HepG2 (cell line): ENCODE measurements around the gene CNPPD1. TPM values are rescaled to one million over a fixed set of nuclear protein-coding genes. Genes with fewer than 3 reads are reported as not detected.
A peak's percentile ranks its signal among the peaks of the same experiment; 100 is the strongest.

Source experiments
- CEBPG ChIP-seq: IDR thresholded peaks from 2 replicates; pipeline ENCODE4 v1.6.1; 2016
- FOXA3 ChIP-seq: IDR thresholded peaks from 2 replicates; pipeline ENCODE4 v1.6.1; 2016; ENCODE audit warnings: missing genetic modification reagents, missing compliant biosample characterization
- GATAD2A ChIP-seq: IDR thresholded peaks from 2 replicates; pipeline ENCODE4 v1.6.1; 2016
- MEIS1 ChIP-seq: sonication (generic); formaldehyde crosslinking; IDR thresholded peaks from 2 replicates; pipeline ENCODE4 v1.9.0; 2021; ENCODE audit warnings: mild to moderate bottlenecking, missing genetic modification reagents, moderate library complexity, borderline replicate concordance
- MXD4 ChIP-seq: IDR thresholded peaks from 2 replicates; pipeline ENCODE4 v1.6.1; 2016; ENCODE audit warnings: mild to moderate bottlenecking, missing biosample characterization, missing genetic modification reagents
- NR2F6 ChIP-seq, 2 experiments: IDR thresholded peaks; 2 replicates each; pipeline ENCODE4 v1.6.1; 2016; ENCODE audit warnings: antibody characterized with exemption in 1 of 2, mild to moderate bottlenecking in 1 of 2
- SRY ChIP-seq: sonication (generic); formaldehyde crosslinking; IDR thresholded peaks from 2 replicates; pipeline ENCODE4 v1.8.0; 2022; ENCODE audit warnings: mild to moderate bottlenecking, missing genetic modification reagents
- TARDBP ChIP-seq: sonication (generic); formaldehyde crosslinking; IDR thresholded peaks from 2 replicates; pipeline ENCODE4 v1.8.0; 2022; ENCODE audit warnings: mild to moderate bottlenecking, missing genetic modification reagents
- ZNF136 ChIP-seq: sonication (generic); formaldehyde crosslinking; IDR thresholded peaks from 2 replicates; pipeline ENCODE4 v1.8.1; 2022; ENCODE audit warnings: low read depth, mild to moderate bottlenecking, moderate library complexity, missing genetic modification reagents
- ZNF672 ChIP-seq: sonication (generic); formaldehyde crosslinking; IDR thresholded peaks from 2 replicates; pipeline ENCODE4 v1.8.1; 2022; ENCODE audit warnings: missing genetic modification reagents
- polyA plus RNA-seq, 8 experiments: library from polyadenylated mRNA; depleted of rRNA in 3 of 8; stranded (reverse) in 7 of 8; unstranded in 1 of 8; fragments of >200 nt; fragmentation: Illumina TruSeq in 4 of 8; extraction: Trizol in 4 of 8; gene quantifications; 2 replicates each; pipeline versions ENCODE4 v1.2.1 to v1.2.3, GENCODE V29; 2011 to 2016; ENCODE audit warnings: low read depth in 4 of 8, missing spikeins in 1 of 8, mixed read lengths in 1 of 8; ENCODE audit not compliant: insufficient read depth in 1 of 8
- total RNA-seq, 5 experiments: library from RNA; depleted of rRNA; stranded (reverse); fragments of >200 nt; fragmentation: Illumina TruSeq; extraction: Trizol; gene quantifications; 2 replicates each; pipeline ENCODE4 v1.2.3, GENCODE V29; 2016; ENCODE audit warnings: low read depth in 1 of 5
- TF ChIP-seq, protein P1 (sequence below): sonication (generic); formaldehyde crosslinking; IDR thresholded peaks from 2 replicates; pipeline ENCODE4 v1.5.1; 2020; ENCODE audit warnings: mild to moderate bottlenecking, missing genetic modification reagents, borderline replicate concordance
- TF ChIP-seq, protein P2 (sequence below): sonication (generic); formaldehyde crosslinking; IDR thresholded peaks from 2 replicates; pipeline ENCODE4 v1.4.0; 2020; ENCODE audit warnings: missing genetic modification reagents
- TF ChIP-seq, protein P3 (sequence below): IDR thresholded peaks from 2 replicates; pipeline ENCODE4 v1.4.0; 2020; ENCODE audit warnings: mild to moderate bottlenecking, missing genetic modification reagents
- TF ChIP-seq, protein P4 (sequence below): sonication (generic); formaldehyde crosslinking; IDR thresholded peaks from 2 replicates; pipeline ENCODE4 v1.4.0; 2020; ENCODE audit warnings: mild to moderate bottlenecking, missing genetic modification reagents, borderline replicate concordance

Gene CNPPD1
- total and polyA plus RNA-seq, 2 of the 13 experiments (the other 11 are each of a cell fraction or from before 2014, with no cell fraction given): 35.5 to 49.4 TPM

DNA sequence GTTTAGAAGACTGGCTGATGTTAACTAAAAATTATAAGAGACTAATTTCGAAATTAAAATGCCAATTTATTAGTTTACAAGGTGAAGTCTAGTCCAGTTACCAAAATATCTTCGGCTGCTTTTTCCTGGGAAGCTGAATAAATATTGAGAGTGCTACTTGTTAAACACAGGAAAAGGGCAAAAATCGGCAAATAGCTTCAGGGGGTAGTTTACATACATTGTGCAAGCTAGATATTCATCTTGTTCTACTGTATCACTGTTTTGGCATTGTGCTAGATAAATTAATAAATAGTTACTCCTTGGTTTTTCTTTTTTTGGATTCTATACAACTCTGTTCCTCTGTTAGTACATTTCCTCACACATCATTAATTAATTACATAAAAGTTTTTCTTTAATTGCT is 45.4 kb downstream of the CNPPD1 start (continued):
- TF ChIP-seq, protein P1, sequence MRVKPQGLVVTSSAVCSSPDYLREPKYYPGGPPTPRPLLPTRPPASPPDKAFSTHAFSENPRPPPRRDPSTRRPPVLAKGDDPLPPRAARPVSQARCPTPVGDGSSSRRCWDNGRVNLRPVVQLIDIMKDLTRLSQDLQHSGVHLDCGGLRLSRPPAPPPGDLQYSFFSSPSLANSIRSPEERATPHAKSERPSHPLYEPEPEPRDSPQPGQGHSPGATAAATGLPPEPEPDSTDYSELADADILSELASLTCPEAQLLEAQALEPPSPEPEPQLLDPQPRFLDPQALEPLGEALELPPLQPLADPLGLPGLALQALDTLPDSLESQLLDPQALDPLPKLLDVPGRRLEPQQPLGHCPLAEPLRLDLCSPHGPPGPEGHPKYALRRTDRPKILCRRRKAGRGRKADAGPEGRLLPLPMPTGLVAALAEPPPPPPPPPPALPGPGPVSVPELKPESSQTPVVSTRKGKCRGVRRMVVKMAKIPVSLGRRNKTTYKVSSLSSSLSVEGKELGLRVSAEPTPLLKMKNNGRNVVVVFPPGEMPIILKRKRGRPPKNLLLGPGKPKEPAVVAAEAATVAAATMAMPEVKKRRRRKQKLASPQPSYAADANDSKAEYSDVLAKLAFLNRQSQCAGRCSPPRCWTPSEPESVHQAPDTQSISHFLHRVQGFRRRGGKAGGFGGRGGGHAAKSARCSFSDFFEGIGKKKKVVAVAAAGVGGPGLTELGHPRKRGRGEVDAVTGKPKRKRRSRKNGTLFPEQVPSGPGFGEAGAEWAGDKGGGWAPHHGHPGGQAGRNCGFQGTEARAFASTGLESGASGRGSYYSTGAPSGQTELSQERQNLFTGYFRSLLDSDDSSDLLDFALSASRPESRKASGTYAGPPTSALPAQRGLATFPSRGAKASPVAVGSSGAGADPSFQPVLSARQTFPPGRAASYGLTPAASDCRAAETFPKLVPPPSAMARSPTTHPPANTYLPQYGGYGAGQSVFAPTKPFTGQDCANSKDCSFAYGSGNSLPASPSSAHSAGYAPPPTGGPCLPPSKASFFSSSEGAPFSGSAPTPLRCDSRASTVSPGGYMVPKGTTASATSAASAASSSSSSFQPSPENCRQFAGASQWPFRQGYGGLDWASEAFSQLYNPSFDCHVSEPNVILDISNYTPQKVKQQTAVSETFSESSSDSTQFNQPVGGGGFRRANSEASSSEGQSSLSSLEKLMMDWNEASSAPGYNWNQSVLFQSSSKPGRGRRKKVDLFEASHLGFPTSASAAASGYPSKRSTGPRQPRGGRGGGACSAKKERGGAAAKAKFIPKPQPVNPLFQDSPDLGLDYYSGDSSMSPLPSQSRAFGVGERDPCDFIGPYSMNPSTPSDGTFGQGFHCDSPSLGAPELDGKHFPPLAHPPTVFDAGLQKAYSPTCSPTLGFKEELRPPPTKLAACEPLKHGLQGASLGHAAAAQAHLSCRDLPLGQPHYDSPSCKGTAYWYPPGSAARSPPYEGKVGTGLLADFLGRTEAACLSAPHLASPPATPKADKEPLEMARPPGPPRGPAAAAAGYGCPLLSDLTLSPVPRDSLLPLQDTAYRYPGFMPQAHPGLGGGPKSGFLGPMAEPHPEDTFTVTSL (CRISPR knock-in tag): peak; percentile 53; the same call in 1 of the 2 replicates
- TF ChIP-seq NR2F6 (IDR thresholded peaks at IDR 0.05): peak; percentile 64
- TF ChIP-seq NR2F6 (CRISPR knock-in tag; IDR thresholded peaks at IDR 0.05): no peak
- 0 out of 2 replicates have a peak, but pooled peaks have one; percentile 20 for TF ChIP-seq TARDBP (CRISPR knock-in tag)
- TF ChIP-seq, protein P2, sequence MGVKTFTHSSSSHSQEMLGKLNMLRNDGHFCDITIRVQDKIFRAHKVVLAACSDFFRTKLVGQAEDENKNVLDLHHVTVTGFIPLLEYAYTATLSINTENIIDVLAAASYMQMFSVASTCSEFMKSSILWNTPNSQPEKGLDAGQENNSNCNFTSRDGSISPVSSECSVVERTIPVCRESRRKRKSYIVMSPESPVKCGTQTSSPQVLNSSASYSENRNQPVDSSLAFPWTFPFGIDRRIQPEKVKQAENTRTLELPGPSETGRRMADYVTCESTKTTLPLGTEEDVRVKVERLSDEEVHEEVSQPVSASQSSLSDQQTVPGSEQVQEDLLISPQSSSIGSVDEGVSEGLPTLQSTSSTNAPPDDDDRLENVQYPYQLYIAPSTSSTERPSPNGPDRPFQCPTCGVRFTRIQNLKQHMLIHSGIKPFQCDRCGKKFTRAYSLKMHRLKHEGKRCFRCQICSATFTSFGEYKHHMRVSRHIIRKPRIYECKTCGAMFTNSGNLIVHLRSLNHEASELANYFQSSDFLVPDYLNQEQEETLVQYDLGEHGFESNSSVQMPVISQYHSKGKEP (CRISPR knock-in tag): no peak
- TF ChIP-seq GATAD2A (CRISPR knock-in tag): no peak
- TF ChIP-seq, protein P3, sequence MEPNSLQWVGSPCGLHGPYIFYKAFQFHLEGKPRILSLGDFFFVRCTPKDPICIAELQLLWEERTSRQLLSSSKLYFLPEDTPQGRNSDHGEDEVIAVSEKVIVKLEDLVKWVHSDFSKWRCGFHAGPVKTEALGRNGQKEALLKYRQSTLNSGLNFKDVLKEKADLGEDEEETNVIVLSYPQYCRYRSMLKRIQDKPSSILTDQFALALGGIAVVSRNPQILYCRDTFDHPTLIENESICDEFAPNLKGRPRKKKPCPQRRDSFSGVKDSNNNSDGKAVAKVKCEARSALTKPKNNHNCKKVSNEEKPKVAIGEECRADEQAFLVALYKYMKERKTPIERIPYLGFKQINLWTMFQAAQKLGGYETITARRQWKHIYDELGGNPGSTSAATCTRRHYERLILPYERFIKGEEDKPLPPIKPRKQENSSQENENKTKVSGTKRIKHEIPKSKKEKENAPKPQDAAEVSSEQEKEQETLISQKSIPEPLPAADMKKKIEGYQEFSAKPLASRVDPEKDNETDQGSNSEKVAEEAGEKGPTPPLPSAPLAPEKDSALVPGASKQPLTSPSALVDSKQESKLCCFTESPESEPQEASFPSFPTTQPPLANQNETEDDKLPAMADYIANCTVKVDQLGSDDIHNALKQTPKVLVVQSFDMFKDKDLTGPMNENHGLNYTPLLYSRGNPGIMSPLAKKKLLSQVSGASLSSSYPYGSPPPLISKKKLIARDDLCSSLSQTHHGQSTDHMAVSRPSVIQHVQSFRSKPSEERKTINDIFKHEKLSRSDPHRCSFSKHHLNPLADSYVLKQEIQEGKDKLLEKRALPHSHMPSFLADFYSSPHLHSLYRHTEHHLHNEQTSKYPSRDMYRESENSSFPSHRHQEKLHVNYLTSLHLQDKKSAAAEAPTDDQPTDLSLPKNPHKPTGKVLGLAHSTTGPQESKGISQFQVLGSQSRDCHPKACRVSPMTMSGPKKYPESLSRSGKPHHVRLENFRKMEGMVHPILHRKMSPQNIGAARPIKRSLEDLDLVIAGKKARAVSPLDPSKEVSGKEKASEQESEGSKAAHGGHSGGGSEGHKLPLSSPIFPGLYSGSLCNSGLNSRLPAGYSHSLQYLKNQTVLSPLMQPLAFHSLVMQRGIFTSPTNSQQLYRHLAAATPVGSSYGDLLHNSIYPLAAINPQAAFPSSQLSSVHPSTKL: peak; percentile 63
- TF ChIP-seq, protein P4, sequence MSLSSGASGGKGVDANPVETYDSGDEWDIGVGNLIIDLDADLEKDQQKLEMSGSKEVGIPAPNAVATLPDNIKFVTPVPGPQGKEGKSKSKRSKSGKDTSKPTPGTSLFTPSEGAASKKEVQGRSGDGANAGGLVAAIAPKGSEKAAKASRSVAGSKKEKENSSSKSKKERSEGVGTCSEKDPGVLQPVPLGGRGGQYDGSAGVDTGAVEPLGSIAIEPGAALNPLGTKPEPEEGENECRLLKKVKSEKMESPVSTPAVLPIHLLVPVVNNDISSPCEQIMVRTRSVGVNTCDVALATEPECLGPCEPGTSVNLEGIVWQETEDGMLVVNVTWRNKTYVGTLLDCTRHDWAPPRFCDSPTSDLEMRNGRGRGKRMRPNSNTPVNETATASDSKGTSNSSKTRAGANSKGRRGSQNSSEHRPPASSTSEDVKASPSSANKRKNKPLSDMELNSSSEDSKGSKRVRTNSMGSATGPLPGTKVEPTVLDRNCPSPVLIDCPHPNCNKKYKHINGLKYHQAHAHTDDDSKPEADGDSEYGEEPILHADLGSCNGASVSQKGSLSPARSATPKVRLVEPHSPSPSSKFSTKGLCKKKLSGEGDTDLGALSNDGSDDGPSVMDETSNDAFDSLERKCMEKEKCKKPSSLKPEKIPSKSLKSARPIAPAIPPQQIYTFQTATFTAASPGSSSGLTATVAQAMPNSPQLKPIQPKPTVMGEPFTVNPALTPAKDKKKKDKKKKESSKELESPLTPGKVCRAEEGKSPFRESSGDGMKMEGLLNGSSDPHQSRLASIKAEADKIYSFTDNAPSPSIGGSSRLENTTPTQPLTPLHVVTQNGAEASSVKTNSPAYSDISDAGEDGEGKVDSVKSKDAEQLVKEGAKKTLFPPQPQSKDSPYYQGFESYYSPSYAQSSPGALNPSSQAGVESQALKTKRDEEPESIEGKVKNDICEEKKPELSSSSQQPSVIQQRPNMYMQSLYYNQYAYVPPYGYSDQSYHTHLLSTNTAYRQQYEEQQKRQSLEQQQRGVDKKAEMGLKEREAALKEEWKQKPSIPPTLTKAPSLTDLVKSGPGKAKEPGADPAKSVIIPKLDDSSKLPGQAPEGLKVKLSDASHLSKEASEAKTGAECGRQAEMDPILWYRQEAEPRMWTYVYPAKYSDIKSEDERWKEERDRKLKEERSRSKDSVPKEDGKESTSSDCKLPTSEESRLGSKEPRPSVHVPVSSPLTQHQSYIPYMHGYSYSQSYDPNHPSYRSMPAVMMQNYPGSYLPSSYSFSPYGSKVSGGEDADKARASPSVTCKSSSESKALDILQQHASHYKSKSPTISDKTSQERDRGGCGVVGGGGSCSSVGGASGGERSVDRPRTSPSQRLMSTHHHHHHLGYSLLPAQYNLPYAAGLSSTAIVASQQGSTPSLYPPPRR: peak; percentile 84
- TF ChIP-seq ZNF672 (CRISPR knock-in tag): no peak
- no peak for TF ChIP-seq MXD4 (CRISPR knock-in tag)
- no peak for TF ChIP-seq MEIS1
- TF ChIP-seq FOXA3 (CRISPR knock-in tag): peak; percentile 70
- no peak for TF ChIP-seq SRY
- TF ChIP-seq ZNF136 (CRISPR knock-in tag): no peak
- peak; percentile 57 for TF ChIP-seq CEBPG (CRISPR knock-in tag)
